ENCODE measurements around the gene RAB34.

RAB34 gene

GRCh38 chr17:28705074-28705659 lies 12.5 kb downstream of the RAB34 start:
- no peak overlapping the region for H3K4me3 ChIP-seq (ENCODE audit: control insufficient read depth, low read depth, low read length)
- no peak for TF ChIP-seq CTCF (conservative IDR thresholded peaks at IDR 0.05; ENCODE audit: control insufficient read depth, insufficient read depth, low read depth, low read length)
- no peak for DNase-seq (ENCODE audit: low read depth)

- no peak overlapping the region for H3K4me3 ChIP-seq (ENCODE audit: control insufficient read depth, low read depth, low read length)
- no peak for DNase-seq (ENCODE audit: low read depth)
- no peak for TF ChIP-seq CTCF (conservative IDR thresholded peaks at IDR 0.05; ENCODE audit: control insufficient read depth, insufficient read depth, low read depth, low read length)
Measured at GRCh38 chr17:28704219-28704858, 13.3 kb downstream of the RAB34 start.

- H3K4me3 ChIP-seq (ENCODE audit: control insufficient read depth, low read depth, low read length), result no peak overlapping the region
- TF ChIP-seq CTCF (conservative IDR thresholded peaks at IDR 0.05; ENCODE audit: control insufficient read depth, insufficient read depth, low read depth, low read length), result no peak
- no peak for DNase-seq (ENCODE audit: low read depth)
Measured at GRCh38 chr17:28703552-28704218, 14.0 kb downstream of the RAB34 start.

- no peak for TF ChIP-seq CTCF (conservative IDR thresholded peaks at IDR 0.05; ENCODE audit: control insufficient read depth, insufficient read depth, low read depth, low read length)
- H3K4me3 ChIP-seq (ENCODE audit: control insufficient read depth, low read depth, low read length), result no peak overlapping the region
- no peak for DNase-seq (ENCODE audit: low read depth)
Measured at GRCh38 chr17:28702752-28703150, 14.9 kb downstream of the RAB34 start.

GRCh38 chr17:28702026-28702751 lies 15.5 kb downstream of the RAB34 start:
- no peak for TF ChIP-seq CTCF (conservative IDR thresholded peaks at IDR 0.05; ENCODE audit: control insufficient read depth, insufficient read depth, low read depth, low read length)
- no peak for DNase-seq (ENCODE audit: low read depth)
- no peak overlapping the region for H3K4me3 ChIP-seq (ENCODE audit: control insufficient read depth, low read depth, low read length)

- no peak overlapping the region for H3K4me3 ChIP-seq (ENCODE audit: control insufficient read depth, low read depth, low read length)
- no peak for DNase-seq (ENCODE audit: low read depth)
- no peak for TF ChIP-seq CTCF (conservative IDR thresholded peaks at IDR 0.05; ENCODE audit: control insufficient read depth, insufficient read depth, low read depth, low read length)
Measured at GRCh38 chr17:28700830-28701492, 16.7 kb downstream of the RAB34 start.

Data from fibroblast of mammary gland (primary cell).